Endothelial cell (in vitro differentiated cells): ENCODE measurements around the gene PARP4. TPM values are rescaled to one million over a fixed set of nuclear protein-coding genes. Genes with fewer than 3 reads are reported as not detected.

ENCODE experiments used
- DNase-seq: peaks from one replicate; pipeline ENCODE4 v3.0.0; 2021; ENCODE audit warnings: low spot score
- H3K27ac Mint-ChIP-seq: one replicate; pipeline ENCODE4 v1.8.0; 2021; ENCODE audit warnings: mixed read lengths, inconsistent platforms; ENCODE audit not compliant: unreplicated experiment
- H3K27me3 Mint-ChIP-seq: one replicate; pipeline ENCODE4 v1.8.0; 2021; ENCODE audit warnings: mild to moderate bottlenecking, moderate library complexity, mixed read lengths, inconsistent platforms; ENCODE audit not compliant: unreplicated experiment
- H3K36me3 Mint-ChIP-seq: one replicate; pipeline ENCODE4 v1.8.0; 2021; ENCODE audit warnings: mild to moderate bottlenecking, low read depth, mixed read lengths, inconsistent platforms; ENCODE audit not compliant: unreplicated experiment
- H3K4me1 Mint-ChIP-seq: one replicate; pipeline ENCODE4 v1.8.0; 2021; ENCODE audit warnings: mild to moderate bottlenecking, mixed read lengths, inconsistent platforms; ENCODE audit not compliant: unreplicated experiment
- H3K4me3 Mint-ChIP-seq: one replicate; pipeline ENCODE4 v1.8.0; 2021; ENCODE audit warnings: mild to moderate bottlenecking, mixed read lengths, inconsistent platforms; ENCODE audit not compliant: unreplicated experiment
- H3K9me3 Mint-ChIP-seq: one replicate; pipeline ENCODE4 v1.8.0; 2021; ENCODE audit warnings: mixed read lengths, inconsistent platforms; ENCODE audit not compliant: unreplicated experiment
- total RNA-seq: library from RNA; stranded (reverse); fragmentation: NEBNext Ultra II Directional; extraction: Animal tissue kit (Norgen Biotek cat#: 25700); gene quantifications from one replicate; pipeline ENCODE4 v1.2.1, GENCODE V29; 2021; ENCODE audit not compliant: unreplicated experiment
- TF ChIP-seq, protein P1 (sequence below): fragments of 200-600 bp; sonication (generic); IDR thresholded peaks from one replicate; pipeline ENCODE4 v1.5.0; 2021; ENCODE audit warnings: antibody characterized with exemption; ENCODE audit not compliant: unreplicated experiment

Gene PARP4
- total RNA-seq, 1 donor from 2014 or later: 31.8 TPM

DNA sequence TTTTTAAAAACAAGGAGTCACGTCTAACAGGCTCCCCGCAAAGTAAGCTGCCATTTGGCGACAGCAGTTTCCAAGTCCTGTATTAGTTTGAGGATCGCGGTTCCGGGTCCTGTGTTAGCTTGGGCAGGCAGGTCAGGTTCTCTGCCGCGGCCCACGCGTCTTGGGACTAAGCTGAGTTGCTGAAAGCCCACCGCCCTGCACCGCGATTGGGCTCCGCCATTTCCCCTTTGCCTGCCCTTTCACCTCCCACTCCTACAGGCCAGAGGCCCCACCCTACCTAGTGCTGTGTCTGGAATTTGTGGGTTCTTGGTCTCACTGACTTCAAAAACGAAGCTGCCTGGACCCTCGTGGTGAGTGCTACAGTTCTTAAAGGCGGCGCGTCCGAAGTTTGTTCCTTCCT, 6.8 kb downstream of the PARP4 start:
- Mint-ChIP-seq H3K9me3 (no peaks in the 10 kb centered on the region), H3K4me1 (no peaks in the 10 kb centered on the region), H3K36me3 (peaks cover 17% of the 10 kb centered on the region), H3K27ac (no peak overlapping the region), H3K27me3 (peaks cover 5% of the 10 kb centered on the region), H3K4me3 (no peak overlapping the region)
- DNase-seq: no peak
- TF ChIP-seq, protein P1, sequence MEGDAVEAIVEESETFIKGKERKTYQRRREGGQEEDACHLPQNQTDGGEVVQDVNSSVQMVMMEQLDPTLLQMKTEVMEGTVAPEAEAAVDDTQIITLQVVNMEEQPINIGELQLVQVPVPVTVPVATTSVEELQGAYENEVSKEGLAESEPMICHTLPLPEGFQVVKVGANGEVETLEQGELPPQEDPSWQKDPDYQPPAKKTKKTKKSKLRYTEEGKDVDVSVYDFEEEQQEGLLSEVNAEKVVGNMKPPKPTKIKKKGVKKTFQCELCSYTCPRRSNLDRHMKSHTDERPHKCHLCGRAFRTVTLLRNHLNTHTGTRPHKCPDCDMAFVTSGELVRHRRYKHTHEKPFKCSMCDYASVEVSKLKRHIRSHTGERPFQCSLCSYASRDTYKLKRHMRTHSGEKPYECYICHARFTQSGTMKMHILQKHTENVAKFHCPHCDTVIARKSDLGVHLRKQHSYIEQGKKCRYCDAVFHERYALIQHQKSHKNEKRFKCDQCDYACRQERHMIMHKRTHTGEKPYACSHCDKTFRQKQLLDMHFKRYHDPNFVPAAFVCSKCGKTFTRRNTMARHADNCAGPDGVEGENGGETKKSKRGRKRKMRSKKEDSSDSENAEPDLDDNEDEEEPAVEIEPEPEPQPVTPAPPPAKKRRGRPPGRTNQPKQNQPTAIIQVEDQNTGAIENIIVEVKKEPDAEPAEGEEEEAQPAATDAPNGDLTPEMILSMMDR: no peak

DNA sequence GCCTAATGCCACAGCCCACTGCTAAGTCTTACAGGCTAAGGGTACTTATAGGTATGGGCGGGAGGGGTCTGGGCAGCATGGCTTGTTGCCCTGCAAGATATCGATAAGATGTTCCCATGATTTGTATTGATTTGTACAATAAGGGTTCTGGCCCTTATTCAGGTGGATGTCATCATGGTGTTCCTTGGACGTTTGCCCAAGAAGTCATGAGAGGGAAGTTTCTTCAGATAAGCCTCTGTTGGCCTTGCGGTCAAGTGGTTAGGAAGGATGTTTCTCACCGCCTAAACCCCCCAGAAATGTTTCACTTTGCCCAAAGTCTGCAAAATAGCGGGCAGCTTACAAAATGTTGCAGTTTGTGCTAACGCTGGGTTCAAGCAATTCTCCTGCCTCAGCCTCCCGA, 7.3 kb downstream of the PARP4 start:
- DNase-seq: no peak
- Mint-ChIP-seq H3K27me3 (peaks cover 5% of the 10 kb centered on the region), H3K4me1 (no peaks in the 10 kb centered on the region), H3K4me3 (no peak overlapping the region), H3K27ac (no peak overlapping the region), H3K9me3 (no peaks in the 10 kb centered on the region), H3K36me3 (peaks cover 17% of the 10 kb centered on the region)
- TF ChIP-seq, protein P1: no peak

DNA sequence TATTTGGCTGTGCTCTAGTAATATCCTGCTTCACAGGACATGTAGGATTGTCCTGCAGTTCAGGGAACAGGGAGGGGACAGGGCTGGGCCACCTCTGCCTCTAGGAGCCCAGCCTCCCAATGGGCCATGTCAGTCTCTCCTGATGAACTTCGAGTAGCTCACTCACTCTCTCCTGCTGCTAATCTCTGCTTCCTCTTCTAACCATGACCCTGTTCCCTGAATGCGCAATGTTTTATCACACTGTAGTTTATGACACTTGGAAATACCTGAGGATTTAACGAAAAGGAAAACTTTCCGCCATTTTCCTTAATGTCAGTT, 9.2 kb downstream of the PARP4 start:
- Mint-ChIP-seq H3K27ac (no peak overlapping the region), H3K27me3 (peaks cover 7% of the 10 kb centered on the region), H3K36me3 (peaks cover 17% of the 10 kb centered on the region), H3K9me3 (no peaks in the 10 kb centered on the region), H3K4me1 (no peaks in the 10 kb centered on the region), H3K4me3 (no peak overlapping the region)
- no peak for DNase-seq
- TF ChIP-seq, protein P1: no peak

- peaks cover 12% of the 10 kb centered on the region for H3K36me3 Mint-ChIP-seq
- no peak overlapping the region for H3K4me3 Mint-ChIP-seq
- H3K4me1 Mint-ChIP-seq: peaks cover 3% of the 10 kb centered on the region
- TF ChIP-seq, protein P1: no peak
- no peak for DNase-seq
- H3K9me3 Mint-ChIP-seq: no peaks in the 10 kb centered on the region
- H3K27me3 Mint-ChIP-seq: peaks cover 7% of the 10 kb centered on the region
- H3K27ac Mint-ChIP-seq: no peak overlapping the region
Observed at GRCh38 chr13:24502533-24503378, 9.8 kb downstream of the PARP4 start.

- H3K27me3 Mint-ChIP-seq: peaks cover 3% of the 10 kb centered on the region
- H3K4me1 Mint-ChIP-seq: peaks cover 7% of the 10 kb centered on the region
- H3K9me3 Mint-ChIP-seq: no peaks in the 10 kb centered on the region
- no peak overlapping the region for H3K27ac Mint-ChIP-seq
- no peak overlapping the region for H3K4me3 Mint-ChIP-seq
- no peak for DNase-seq
- peaks cover 11% of the 10 kb centered on the region for H3K36me3 Mint-ChIP-seq
- TF ChIP-seq, protein P1: no peak
Observed at GRCh38 chr13:24500977-24501376, 11.6 kb downstream of the PARP4 start.
